HG02884 (cell line): Measurements from ENCODE around the gene NACA.

ENCODE experiments used
- ATAC-seq: cut with Tn5 transposase; IDR thresholded peaks from one replicate; pipeline ENCODE4 v1.9.1; 2021; ENCODE audit warnings: mild to moderate bottlenecking, moderate library complexity; ENCODE audit not compliant: unreplicated experiment

Gene NACA

DNA sequence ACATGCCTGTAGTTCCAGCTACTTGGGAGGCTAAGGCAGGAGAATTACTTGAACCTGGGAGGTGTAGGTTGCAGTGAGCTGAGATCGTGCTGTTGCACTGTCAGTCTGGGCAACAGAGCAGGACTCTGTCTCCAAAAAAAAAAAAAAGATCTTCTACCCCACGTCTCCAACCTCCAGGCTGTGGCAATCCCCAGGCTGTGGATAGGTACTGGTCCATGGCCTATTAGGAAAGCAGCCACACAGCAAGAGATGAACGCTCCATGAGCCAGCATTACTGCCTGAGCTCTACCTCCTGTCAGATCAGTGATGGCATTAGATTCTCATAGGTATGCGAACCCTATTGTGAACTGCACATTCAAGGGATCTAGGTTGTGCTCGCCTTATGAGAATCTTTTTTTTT is 30.9 kb downstream of the NACA start:
- ATAC-seq, result no peak

DNA sequence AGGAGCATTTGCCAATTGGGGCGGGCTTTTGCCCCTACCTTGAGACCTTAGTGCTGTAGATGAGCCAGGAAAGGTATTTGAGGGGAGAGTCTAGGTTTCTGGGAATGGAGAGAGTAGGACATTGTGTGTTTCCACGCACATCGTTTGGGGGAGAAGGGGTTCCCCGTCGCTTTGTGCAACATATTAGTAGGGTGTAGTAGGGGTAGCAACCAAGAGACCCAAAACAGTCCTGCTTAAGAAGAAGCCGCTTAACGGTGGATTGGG is 36.3 kb downstream of the NACA start:
- no peak for ATAC-seq

DNA sequence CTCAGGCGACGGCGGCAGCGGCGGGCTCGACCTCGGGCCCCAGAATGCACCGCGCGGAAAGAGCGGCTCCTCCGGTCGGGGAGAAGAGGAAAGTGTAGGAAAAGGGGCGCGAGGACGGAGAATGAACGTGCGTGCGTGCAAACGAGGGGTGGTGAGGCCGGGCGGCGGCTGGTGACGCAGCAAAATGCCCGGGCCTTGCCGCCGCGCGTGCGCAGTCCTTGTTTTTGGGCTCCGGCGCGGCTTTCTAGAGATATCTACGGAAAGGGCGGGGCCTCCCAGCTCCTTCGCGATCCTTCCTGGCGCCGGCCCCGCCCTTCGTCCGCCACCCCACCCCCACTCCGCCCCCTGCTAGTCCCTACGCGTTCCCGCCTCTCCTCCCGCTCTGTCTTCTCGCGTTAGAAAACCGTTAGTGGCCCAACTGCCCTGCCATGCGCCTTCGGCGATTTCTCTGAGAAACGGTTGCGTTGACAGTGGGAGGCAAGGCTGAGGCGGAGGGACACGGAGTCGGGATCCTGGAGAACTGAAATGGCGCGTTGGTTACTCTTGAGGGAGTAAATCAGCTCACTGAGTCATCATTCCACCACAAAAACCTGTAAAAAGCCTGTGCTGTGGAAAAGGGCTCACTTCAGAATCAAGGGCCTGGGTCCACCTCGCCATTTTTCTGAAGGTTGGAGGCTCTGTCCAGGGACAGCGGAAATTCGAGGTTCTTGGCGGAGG is 36.8 kb downstream of the NACA start, which contains the start of gene PTGES3:
TSS of gene PTGES3 (minus strand) at position 156 of the 717 bp plus-strand sequence. CDS start 285 bp downstream, outside the sequence.
- ATAC-seq, result peak; percentile 61

DNA sequence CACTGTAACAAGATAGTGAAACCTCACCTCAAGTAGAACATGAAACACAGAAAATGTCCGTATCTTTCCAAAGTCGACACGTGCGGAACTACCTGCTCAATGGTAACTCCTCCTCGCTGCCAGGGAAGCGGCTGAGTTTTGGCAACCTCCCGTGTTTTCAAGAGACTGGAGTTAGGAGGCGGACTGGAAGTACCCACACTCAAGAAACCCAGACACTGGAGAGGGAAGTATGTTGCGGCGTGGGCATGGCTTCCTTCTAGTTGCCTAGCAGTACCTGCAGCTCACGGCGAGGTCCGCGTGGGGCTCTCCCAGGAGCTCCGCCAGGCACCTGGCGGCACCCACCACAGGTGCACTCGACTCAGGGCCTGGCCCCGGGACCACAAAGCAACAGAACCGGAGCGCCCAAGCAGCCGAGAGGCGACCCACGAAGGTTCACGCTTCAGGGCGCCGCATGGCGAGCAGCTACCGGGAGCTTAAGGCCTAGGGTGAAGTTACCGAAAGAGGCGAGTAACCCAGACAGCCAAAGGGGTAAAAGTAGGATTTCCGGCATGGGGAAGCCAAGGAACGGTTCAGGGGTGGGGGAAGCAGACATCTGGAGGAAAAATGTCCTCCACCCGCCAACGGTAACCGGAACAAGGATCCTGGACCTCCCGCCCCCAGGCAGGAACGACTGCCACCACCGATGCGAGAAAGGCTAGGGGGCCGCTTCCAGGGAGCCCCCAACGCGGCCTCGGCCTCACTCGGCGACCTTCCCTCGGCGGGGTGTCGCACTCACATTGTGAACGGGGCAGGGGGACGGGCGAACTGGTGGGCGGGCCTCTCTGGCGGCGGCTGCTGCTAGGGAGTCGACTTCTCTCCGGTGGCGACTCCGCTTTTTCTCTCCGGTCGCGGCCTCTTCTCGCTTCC is 37.6 kb downstream of the NACA start:
- no peak for ATAC-seq

DNA sequence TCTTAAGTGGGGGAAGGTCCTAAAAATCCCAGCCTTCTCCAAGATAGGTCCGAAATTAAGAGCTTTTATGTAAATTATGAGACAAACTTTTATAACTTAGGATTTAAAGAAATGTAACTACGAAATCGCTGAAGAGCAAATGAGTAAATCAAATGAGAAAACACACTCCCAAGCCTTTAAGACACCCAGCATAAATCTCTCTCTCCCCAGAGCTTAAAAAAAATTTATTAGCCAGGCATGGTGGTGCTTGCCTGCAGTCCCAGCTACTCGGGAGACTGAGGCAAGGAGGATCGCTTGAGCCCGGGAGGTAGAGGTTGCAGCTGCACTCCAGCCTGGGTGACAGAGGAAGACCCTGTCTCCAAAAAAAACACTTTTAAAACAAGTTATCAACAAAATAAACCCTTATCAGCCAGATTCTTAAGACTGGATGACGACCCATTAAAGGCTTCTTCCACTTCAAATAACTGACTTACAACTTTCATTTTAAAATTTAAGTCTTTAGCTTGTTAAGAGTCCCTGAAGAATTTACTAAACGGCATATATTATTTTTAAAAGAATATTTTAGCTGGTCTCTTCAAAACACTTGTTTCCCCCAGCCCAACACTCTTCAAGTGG is 40.2 kb downstream of the NACA start:
- no peak for ATAC-seq

DNA sequence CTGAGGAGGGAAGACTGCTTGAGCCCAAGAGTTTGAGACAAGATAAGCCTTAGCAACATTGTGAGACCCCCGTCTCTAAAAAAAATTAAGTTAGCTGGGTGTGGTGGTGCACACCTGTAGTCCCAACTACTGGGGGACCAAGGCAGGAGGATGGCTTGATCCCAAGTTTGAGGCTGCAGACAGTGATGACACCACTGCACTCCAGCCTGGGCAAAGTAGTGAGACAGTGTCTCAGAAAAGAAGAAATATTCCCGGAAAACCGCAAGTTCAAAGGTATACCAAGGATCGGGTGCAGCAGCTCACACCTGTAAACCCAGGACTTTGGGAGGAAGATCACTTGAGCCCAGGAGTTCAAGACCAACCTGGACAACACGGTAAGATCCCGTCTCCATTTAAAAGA is 42.8 kb downstream of the NACA start:
- no peak for ATAC-seq

DNA sequence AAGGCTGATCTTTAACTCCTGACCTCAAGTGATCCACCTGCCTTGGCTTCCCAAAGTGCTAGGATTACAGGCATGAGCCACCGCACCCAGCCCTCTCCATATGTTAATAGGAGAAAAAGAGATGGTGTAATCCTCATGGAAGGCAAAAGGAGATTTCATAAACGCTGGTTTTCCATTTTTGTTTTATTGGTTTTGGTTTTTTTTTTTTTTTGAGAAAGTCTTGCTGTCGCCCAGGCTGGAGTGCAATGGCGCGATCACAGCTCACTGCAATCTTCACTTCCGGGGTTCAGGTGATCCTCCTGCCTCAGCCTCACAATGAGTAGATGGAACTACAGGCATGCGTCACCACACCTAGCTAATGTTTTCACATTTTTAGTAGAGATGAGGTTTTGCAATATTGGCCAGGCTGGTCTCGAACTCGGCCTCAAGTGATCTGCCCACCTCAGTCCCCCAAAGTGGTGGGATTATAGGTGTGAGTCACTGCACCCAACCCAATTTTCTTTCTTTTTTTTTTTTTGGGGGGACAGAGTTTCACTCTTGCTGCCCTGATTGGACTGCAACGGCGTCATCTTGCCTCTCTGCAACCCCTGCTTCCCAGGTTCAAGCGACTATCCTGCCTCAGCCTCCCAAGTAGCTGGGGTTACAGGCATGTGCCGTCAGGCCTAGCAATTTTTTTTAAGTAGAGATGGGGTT is 45.1 kb downstream of the NACA start:
- ATAC-seq, result no peak

DNA sequence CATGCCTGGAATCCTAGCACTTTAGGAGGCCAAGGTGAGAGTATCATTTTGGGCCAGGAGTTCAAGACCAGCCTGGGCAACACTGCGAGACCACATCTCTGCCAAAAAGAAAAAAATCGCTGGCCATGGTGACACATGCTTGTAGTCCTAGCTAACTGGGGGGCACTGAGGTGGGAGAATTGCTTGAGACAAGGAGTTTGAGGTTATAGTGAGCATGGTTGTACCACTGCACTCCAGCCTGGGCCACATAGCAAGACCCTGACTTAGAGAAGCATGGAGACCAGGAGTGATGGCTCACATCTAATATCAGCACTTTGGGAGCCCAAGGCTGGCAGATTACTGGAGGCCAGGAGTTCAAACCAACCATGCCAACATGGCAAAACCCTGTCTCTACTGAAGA is 46.2 kb downstream of the NACA start:
- no peak for ATAC-seq

DNA sequence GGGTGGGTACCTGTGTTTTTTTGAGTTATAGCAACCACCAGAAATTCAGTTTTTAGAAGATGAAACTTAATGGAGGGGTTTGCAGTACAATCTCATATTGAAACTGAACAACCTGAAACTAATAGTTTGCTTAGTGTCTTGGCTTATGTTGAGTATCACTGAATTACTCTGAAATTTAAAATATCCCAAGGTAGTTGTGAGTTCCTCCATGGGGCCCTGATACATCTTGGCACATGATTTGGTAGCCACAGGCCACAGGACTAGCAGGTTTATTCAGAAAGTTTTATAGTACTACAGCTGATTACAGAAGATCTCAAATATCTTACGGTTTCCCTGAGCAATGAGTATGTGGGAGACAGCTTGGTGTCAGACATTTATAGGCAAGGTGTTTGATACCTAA is 47.4 kb downstream of the NACA start:
- ATAC-seq, result peak; percentile 50

DNA sequence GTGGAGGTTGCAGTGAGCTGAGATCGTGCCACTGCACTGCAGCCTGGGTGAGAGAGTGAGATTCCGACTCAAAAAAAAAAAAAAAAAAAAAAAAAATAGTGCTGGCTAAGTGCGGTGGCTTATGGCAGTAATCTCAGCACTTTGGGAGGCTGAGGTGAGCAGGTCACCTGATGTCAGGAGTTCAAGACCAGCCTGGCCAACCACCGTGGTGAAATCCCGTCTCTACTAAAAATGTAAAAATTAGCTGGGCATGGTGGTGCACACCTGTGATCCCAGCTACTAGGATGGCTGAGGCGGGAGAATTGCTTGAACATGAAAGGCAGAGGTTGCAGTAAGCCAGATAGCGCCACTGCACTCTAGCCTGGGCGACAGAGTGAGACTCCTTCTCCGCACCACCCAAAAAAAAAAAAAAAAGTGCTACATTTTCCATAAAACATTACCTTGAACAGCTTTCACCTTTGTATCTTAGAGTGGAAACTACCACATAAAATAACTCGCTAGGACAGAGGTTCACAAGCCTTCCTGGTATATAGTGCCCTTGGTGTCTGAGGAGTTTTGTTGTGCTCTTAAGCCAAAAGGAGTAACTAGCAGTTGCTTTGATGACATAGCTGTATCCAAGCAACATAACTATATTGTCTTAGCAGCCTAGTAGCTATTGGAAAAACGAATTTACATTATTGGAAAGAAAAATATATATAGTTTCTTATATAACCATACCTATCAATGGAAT is 48.1 kb downstream of the NACA start:
- no peak for ATAC-seq

DNA sequence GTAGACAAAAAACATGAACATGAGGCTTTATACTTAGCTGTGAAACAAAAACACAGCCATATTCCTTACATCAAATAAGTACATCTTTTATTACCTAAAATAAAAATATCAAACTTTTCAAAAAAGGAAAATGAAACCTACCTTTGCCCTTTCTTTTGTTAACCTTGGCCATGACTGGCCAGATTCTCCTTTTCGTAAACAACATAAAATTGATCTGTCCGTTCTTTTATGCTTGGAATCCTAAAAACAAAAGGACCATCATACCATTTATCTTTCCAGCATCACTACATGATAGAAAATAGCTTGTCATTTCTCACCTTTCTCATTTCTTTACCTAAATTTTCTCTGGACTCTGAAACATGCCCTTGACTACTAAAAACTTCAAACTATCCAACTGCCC is 53.5 kb downstream of the NACA start:
- ATAC-seq, result no peak

DNA sequence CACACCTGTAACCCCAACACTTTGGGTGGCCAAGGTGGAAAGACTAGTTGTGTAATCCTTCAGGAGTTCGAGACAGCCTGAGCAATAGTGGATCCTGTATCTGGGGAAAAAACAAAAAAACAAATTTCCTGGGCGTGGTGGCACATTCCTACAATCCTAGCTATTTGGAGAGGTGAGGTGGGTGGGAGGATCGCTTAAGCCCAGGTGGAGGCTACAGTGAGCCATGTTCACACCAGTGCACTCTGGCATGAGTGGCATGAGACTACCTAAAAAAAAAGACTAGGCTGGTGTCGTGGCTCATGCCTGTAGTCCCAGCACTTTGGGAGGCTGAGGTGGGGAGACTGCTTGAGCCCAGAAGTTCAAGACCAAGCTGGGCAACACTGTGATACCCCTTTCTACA is 54.3 kb downstream of the NACA start:
- no peak for ATAC-seq

DNA sequence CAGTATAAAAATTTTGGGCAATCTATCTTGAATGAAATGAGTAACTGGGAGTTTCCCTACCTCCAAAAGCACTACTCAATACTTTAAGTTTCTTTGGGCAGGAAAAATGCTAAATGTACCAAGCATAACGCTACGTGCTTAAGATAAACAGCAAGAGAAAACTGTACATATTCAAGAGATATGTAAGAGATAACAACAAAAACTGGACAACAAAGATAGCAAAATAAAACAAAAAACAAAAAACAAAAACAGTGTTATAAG is 57.0 kb downstream of the NACA start:
- no peak for ATAC-seq
